RPMI7951 (cell line): ENCODE measurements around the gene MYH10. TPM values are rescaled to one million over a fixed set of nuclear protein-coding genes. Genes with fewer than 3 reads are reported as not detected.

Source experiments
- DNase-seq: peaks from one replicate; pipeline ENCODE4 v3.0.0-alpha.2; 2012; ENCODE audit warnings: low read depth
- total RNA-seq: library from RNA; depleted of rRNA; stranded (reverse); fragments of >200 nt; shearing (Covaris generic); gene quantifications from 2 replicates; pipeline ENCODE4 v1.2.3, GENCODE V29; 2014

The MYH10 gene
- total RNA-seq, 1 experiment from 2014 or later, result 21.9 TPM

GRCh38 chr17:8494506-8495111 lies 135.9 kb downstream of the MYH10 start:
- DNase-seq, result no peak

GRCh38 chr17:8494021-8494420 lies 136.5 kb downstream of the MYH10 start:
- no peak for DNase-seq

GRCh38 chr17:8492121-8492520 lies 138.4 kb downstream of the MYH10 start:
- DNase-seq, result no peak

GRCh38 chr17:8490256-8491023 lies 140.1 kb downstream of the MYH10 start:
- no peak for DNase-seq

GRCh38 chr17:8489841-8490240 lies 140.7 kb downstream of the MYH10 start:
- DNase-seq, result no peak

- peak; percentile 86 for DNase-seq
Measured at GRCh38 chr17:8488901-8489300, 141.6 kb downstream of the MYH10 start.

- no peak for DNase-seq
Measured at GRCh38 chr17:8488491-8488890, 142.0 kb downstream of the MYH10 start.

- no peak for DNase-seq
Measured at GRCh38 chr17:8487743-8488142, 142.8 kb downstream of the MYH10 start.

GRCh38 chr17:8487130-8487645 lies 143.3 kb downstream of the MYH10 start:
- DNase-seq, result no peak

- DNase-seq, result no peak
Measured at GRCh38 chr17:8485491-8485890, 145.0 kb downstream of the MYH10 start.

- no peak for DNase-seq
Measured at GRCh38 chr17:8484465-8484864, 146.1 kb downstream of the MYH10 start.

GRCh38 chr17:8482546-8482945 lies 148.0 kb downstream of the MYH10 start:
- no peak for DNase-seq

GRCh38 chr17:8481703-8482102 lies 148.8 kb downstream of the MYH10 start:
- no peak for DNase-seq

GRCh38 chr17:8481089-8481488 lies 149.4 kb downstream of the MYH10 start:
- no peak for DNase-seq

- no peak for DNase-seq
Measured at GRCh38 chr17:8480011-8480976, 150.2 kb downstream of the MYH10 start.

GRCh38 chr17:8479431-8479947 lies 151.0 kb downstream of the MYH10 start:
- peak; percentile 14 for DNase-seq

- DNase-seq, result no peak
Measured at GRCh38 chr17:8477715-8478441, 152.6 kb downstream of the MYH10 start.

GRCh38 chr17:8477171-8477570 lies 153.4 kb downstream of the MYH10 start:
- no peak for DNase-seq

- no peak for DNase-seq
Measured at GRCh38 chr17:8476741-8477140, 153.8 kb downstream of the MYH10 start.

- no peak for DNase-seq
Measured at GRCh38 chr17:8475781-8476180, 154.7 kb downstream of the MYH10 start.

GRCh38 chr17:8475227-8475626 lies 155.3 kb downstream of the MYH10 start:
- no peak for DNase-seq
